OCI-LY1 (cell line): ENCODE results near the gene FAM120A.
"Not testable (repeated sequence)": the region's sequence is repeated elsewhere in the genome, so short reads cannot be mapped to it uniquely, and the experiment has no call there.

Experiments
- H2AFZ ChIP-seq: fragments of 200-600 bp; sonication (generic), shearing (Covaris generic); 2 replicates; pipeline ENCODE4 v1.6.0; 2014; ENCODE audit warnings: antibody characterized with exemption, mild to moderate bottlenecking, low read length
- H3F3A ChIP-seq: fragments of 200-600 bp; sonication (generic), shearing (Covaris generic); 2 replicates; pipeline ENCODE4 v1.6.0; 2014; ENCODE audit warnings: mild to moderate bottlenecking, antibody characterized with exemption, low read length, moderate library complexity; ENCODE audit not compliant: insufficient read depth
- H3K27ac ChIP-seq: fragments of 200-600 bp; sonication (generic); 2 replicates; pipeline ENCODE4 v1.5.1; 2014; ENCODE audit warnings: low read length, mixed run types, mild to moderate bottlenecking, low read depth; ENCODE audit not compliant: poor library complexity, severe bottlenecking
- H3K27me3 ChIP-seq: fragments of 200-600 bp; sonication (generic); 2 replicates; pipeline ENCODE4 v1.6.0; 2014; ENCODE audit warnings: antibody characterized with exemption, mild to moderate bottlenecking, low read length, moderate library complexity; ENCODE audit not compliant: insufficient read depth
- H3K36me3 ChIP-seq: fragments of 200-600 bp; sonication (generic); 2 replicates; pipeline ENCODE4 v1.6.1; 2014; ENCODE audit warnings: mild to moderate bottlenecking, antibody characterized with exemption, low read length, moderate library complexity, mixed read lengths; ENCODE audit not compliant: insufficient read depth
- H3K4me1 ChIP-seq: fragments of 200-600 bp; sonication (generic); 2 replicates; pipeline ENCODE4 v1.5.1; 2014; ENCODE audit warnings: mild to moderate bottlenecking, low read length, moderate library complexity; ENCODE audit not compliant: insufficient read depth, severe bottlenecking
- H3K4me2 ChIP-seq: fragments of 200-600 bp; sonication (generic), shearing (Covaris generic); 2 replicates; pipeline ENCODE4 v1.6.1; 2014; ENCODE audit warnings: low read length
- H3K4me3 ChIP-seq: fragments of 200-600 bp; sonication (generic); 2 replicates; pipeline ENCODE4 v1.5.1; 2014; ENCODE audit warnings: low read length, low read depth, mild to moderate bottlenecking, mixed read lengths; ENCODE audit not compliant: poor library complexity, severe bottlenecking
- H3K79me2 ChIP-seq: fragments of 200-600 bp; shearing (Covaris generic); 2 replicates; pipeline ENCODE4 v1.6.1; 2016; ENCODE audit warnings: mixed run types, low read length, mixed read lengths; ENCODE audit not compliant: insufficient read depth
- H3K9ac ChIP-seq: fragments of 200-600 bp; sonication (generic), shearing (Covaris generic); 2 replicates; pipeline ENCODE4 v1.6.1; 2014; ENCODE audit warnings: mild to moderate bottlenecking, low read length, mixed read lengths
- H3K9me2 ChIP-seq: fragments of 200-600 bp; sonication (generic), shearing (Covaris generic); 2 replicates; pipeline ENCODE4 v1.6.1; 2014; ENCODE audit warnings: low read depth, mild to moderate bottlenecking, low read length, mixed read lengths
- H3K9me3 ChIP-seq: fragments of 200-600 bp; shearing (Covaris generic); 2 replicates; pipeline ENCODE4 v1.6.1; 2014; ENCODE audit warnings: low read length, mixed read lengths
- H4K20me1 ChIP-seq: fragments of 200-600 bp; sonication (generic), shearing (Covaris generic); 2 replicates; pipeline ENCODE4 v1.6.0; 2016; ENCODE audit warnings: mild to moderate bottlenecking, low read length; ENCODE audit not compliant: insufficient read depth
- EZH2 ChIP-seq: fragments of 200-600 bp; sonication (generic), shearing (Covaris generic); IDR thresholded peaks from 2 replicates; pipeline ENCODE4 v1.8.0; 2017; ENCODE audit warnings: borderline replicate concordance, mixed run types, mild to moderate bottlenecking, antibody characterized with exemption, low read length, moderate library complexity, mixed read lengths
- TF ChIP-seq, protein P1 (sequence below): fragments of 200-600 bp; sonication (generic), shearing (Covaris generic); IDR thresholded peaks from 2 replicates; pipeline ENCODE4 v1.5.1; 2017; ENCODE audit warnings: mild to moderate bottlenecking, antibody characterized with exemption, low read length, moderate library complexity, mixed read lengths

The FAM120A gene

GRCh38 chr9:93509084-93509483 is 57.6 kb downstream of the FAM120A start:
- Histone ChIP-seq H3K9me2 (no peaks in the 10 kb centered on the region), H3K4me2 (no peak overlapping the region), H3K27ac (no peak overlapping the region), H3K9me3 (no peaks in the 10 kb centered on the region), H4K20me1 (no peaks in the 10 kb centered on the region), H2AFZ (no peak overlapping the region), H3F3A (no peaks in the 10 kb centered on the region), H3K4me3 (no peak overlapping the region), H3K36me3 (peaks cover 25% of the 10 kb centered on the region), H3K9ac (no peak overlapping the region), H3K79me2 (peaks cover 27% of the 10 kb centered on the region), H3K4me1 (peaks cover 43% of the 10 kb centered on the region), H3K27me3 (no peaks in the 10 kb centered on the region)
- TF ChIP-seq, protein P1, sequence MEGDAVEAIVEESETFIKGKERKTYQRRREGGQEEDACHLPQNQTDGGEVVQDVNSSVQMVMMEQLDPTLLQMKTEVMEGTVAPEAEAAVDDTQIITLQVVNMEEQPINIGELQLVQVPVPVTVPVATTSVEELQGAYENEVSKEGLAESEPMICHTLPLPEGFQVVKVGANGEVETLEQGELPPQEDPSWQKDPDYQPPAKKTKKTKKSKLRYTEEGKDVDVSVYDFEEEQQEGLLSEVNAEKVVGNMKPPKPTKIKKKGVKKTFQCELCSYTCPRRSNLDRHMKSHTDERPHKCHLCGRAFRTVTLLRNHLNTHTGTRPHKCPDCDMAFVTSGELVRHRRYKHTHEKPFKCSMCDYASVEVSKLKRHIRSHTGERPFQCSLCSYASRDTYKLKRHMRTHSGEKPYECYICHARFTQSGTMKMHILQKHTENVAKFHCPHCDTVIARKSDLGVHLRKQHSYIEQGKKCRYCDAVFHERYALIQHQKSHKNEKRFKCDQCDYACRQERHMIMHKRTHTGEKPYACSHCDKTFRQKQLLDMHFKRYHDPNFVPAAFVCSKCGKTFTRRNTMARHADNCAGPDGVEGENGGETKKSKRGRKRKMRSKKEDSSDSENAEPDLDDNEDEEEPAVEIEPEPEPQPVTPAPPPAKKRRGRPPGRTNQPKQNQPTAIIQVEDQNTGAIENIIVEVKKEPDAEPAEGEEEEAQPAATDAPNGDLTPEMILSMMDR: no peak
- TF ChIP-seq EZH2: no peak

GRCh38 chr9:93510041-93510440 is 58.6 kb downstream of the FAM120A start:
- Histone ChIP-seq H3K4me1 (peaks cover 33% of the 10 kb centered on the region), H3K79me2 (peaks cover 27% of the 10 kb centered on the region), H3K9me2 (no peaks in the 10 kb centered on the region), H3K27ac (peak overlapping the region; percentile 20), H3K36me3 (peaks cover 18% of the 10 kb centered on the region; the same call in 1 of the 2 replicates), H3F3A (no peaks in the 10 kb centered on the region), H3K27me3 (no peaks in the 10 kb centered on the region), H4K20me1 (no peaks in the 10 kb centered on the region), H3K4me2 (no peak overlapping the region), H3K4me3 (no peak overlapping the region), H2AFZ (no peak overlapping the region), H3K9me3 (no peaks in the 10 kb centered on the region), H3K9ac (no peak overlapping the region)
- TF ChIP-seq EZH2: no peak
- TF ChIP-seq, protein P1: no peak

DNA sequence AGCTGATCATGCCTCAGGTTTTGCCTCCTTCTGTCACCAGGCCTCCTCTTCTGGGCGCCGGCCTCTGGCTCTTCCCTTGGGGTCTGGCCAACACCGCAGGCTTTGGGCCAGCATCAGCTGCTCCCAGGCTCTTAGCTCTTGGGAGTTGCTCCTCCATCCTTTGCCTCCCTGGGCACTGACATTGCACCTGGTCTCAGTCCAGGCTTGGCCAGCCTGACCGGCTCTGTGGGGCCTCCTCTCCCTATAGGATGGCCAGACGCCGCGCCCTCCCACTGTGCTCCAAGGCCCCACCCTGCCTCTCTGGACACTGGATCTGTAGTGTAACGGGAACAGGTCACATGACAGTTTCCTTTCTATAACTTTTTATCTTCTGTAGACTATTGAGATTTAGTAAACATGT is 59.7 kb downstream of the FAM120A start:
- H3K79me2 ChIP-seq: peaks cover 18% of the 10 kb centered on the region; the same call in 1 of the 2 replicates
- not testable (repeated sequence) for H3K9me3 ChIP-seq, H3F3A ChIP-seq, H4K20me1 ChIP-seq, H3K4me2 ChIP-seq, H3K9ac ChIP-seq, H3K4me3 ChIP-seq, H2AFZ ChIP-seq, H3K9me2 ChIP-seq, H3K27me3 ChIP-seq, H3K27ac ChIP-seq
- peaks cover 10% of the 10 kb centered on the region; the same call in 1 of the 2 replicates for H3K36me3 ChIP-seq
- H3K4me1 ChIP-seq: peaks cover 24% of the 10 kb centered on the region

DNA sequence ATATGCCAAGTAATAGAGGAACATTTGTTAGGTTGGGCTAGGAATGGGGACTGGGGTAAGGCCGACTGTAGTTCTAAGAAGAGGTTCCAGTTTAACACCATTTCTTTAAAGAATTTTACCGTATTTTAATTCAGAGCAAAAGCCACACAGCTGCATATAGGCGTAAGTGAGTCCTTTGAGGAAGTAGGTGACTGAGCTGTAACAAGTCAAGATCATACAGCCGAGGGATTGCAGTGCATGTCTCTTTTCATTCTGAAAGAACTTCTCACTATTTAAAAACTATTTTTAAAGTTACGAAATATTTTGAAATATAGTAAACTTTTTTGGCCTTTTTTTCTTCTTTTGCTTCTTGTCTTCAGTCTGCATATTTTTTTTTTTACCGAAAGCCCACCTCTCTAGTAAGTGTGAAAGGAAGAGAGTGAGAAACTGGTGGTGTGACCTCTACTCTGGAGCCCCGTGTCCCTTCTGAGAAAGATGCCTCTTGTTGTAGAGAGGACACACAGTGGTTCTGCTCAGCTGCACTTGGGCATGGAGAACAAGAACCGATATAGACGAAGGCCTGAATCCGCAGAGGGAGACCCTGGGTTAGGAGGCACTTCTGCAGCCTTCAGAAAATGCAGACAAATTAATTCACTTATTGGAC is 60.8 kb downstream of the FAM120A start:
- H3K79me2 ChIP-seq: peaks cover 19% of the 10 kb centered on the region; the same call in 1 of the 2 replicates
- H3F3A ChIP-seq, H3K4me3 ChIP-seq, H2AFZ ChIP-seq, H4K20me1 ChIP-seq, H3K9me3 ChIP-seq, H3K27me3 ChIP-seq, H3K9me2 ChIP-seq: not testable (repeated sequence)
- H3K36me3 ChIP-seq: peaks cover 19% of the 10 kb centered on the region; the same call in 1 of the 2 replicates
- peaks cover 24% of the 10 kb centered on the region for H3K4me1 ChIP-seq
- H3K4me2 ChIP-seq: peak overlapping the region; percentile 45; the same call in 1 of the 2 replicates
- peak overlapping the region; percentile 17; the same call in 1 of the 2 replicates for H3K9ac ChIP-seq
- H3K27ac ChIP-seq: peak overlapping the region; percentile 59
